SK-N-SH treated with all-trans-retinoic acid at 6 μM for 48 hours (cell line): ENCODE measurements around the gene AIRE.

ENCODE experiments used
- BACH2 ChIP-seq: fragments of 250-450 bp; sonication (Bioruptor Pico); IDR thresholded peaks from 2 replicates; pipeline ENCODE4 v1.9.0; 2021; ENCODE audit warnings: mild to moderate bottlenecking, borderline replicate concordance
- CREB5 ChIP-seq: fragments of 250-450 bp; sonication (Bioruptor Pico); IDR thresholded peaks from 2 replicates; pipeline ENCODE4 v1.5.1; 2020; ENCODE audit warnings: low read depth, mild to moderate bottlenecking, moderate library complexity
- ZFP3 ChIP-seq: fragments of 250-450 bp; sonication (Bioruptor Pico); IDR thresholded peaks from 2 replicates; pipeline ENCODE4 v1.5.0; 2020; ENCODE audit warnings: mild to moderate bottlenecking, moderate library complexity

DNA sequence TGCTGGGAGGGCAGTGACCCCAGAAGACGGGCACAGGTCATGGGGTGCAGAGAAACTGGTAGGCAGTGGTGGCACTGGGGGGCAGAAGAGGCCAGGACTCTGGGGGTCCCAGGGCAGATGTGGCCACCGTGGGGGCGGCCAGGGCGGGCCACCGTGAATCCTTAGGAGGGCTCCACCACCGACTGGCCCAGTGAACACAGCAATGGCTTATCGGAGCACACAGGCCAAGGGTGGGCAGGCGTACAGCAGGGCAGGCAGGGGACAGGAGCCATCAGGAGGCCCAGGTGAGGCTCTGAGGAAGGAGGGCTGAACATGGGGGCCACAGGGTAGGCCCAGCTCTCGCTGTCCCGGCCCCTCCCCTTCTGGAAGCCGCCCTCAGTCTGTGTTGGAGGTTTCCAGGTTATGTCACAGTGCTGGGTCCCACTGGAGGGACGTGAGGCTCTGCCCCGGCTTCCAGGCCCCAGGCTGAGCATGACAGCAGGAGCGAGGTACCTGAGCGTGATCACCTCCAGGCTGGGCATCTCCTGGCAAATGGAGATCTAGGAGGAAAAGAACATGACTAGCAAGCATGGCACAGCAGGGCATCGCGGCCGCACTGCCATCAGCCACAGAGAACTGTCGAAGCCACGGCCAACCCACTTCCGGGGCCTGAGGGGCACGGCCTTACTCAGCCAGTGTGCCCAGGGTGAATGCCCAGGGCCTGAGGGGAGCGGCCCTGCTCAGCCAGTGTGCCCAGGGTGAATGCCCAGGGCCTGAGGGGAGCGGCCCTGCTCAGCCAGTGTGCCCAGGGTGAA is 49.8 kb downstream of the AIRE start:
- TF ChIP-seq CREB5 (CRISPR knock-in tag), result no peak
- no peak for TF ChIP-seq BACH2 (CRISPR knock-in tag)
- no peak for TF ChIP-seq ZFP3 (CRISPR knock-in tag)
